GM21515 (cell line): Measurements from ENCODE around the gene SEPTIN2.
A peak's percentile ranks its signal among the peaks of the same experiment; 100 is the strongest.
"Not testable (repeated sequence)": the region's sequence is repeated elsewhere in the genome, so short reads cannot be mapped to it uniquely, and the experiment has no call there.

Experiments used
- ATAC-seq: cut with Tn5 transposase; IDR thresholded peaks from one replicate; pipeline ENCODE4 v1.9.1; 2021; ENCODE audit not compliant: unreplicated experiment

Gene SEPTIN2

GRCh38 chr2:241350530-241350877 is 34.8 kb downstream of the SEPTIN2 start:
- no peak for ATAC-seq

- no peak for ATAC-seq
These were observed 35.3 kb downstream of the SEPTIN2 start for GRCh38 chr2:241350878-241351639.

- ATAC-seq: no peak
These were observed 35.9 kb downstream of the SEPTIN2 start for GRCh38 chr2:241351640-241352031.

- no peak for ATAC-seq
These were observed 36.5 kb downstream of the SEPTIN2 start for GRCh38 chr2:241352227-241352626.

- peak; percentile 19 for ATAC-seq
These were observed 39.2 kb downstream of the SEPTIN2 start for GRCh38 chr2:241354668-241355658.

GRCh38 chr2:241355983-241356870 is 40.5 kb downstream of the SEPTIN2 start, which contains the start of gene FARP2:
Gene FARP2, plus strand, starts transcription at chr2:241356285. Its CDS starts 16,823 bp downstream, at chr2:241373108.
- peak; percentile 82 for ATAC-seq

GRCh38 chr2:241356871-241357260 is 41.1 kb downstream of the SEPTIN2 start:
- ATAC-seq: no peak

GRCh38 chr2:241357531-241357930 is 41.8 kb downstream of the SEPTIN2 start:
- no peak for ATAC-seq

- peak; percentile 28 for ATAC-seq
These were observed 42.7 kb downstream of the SEPTIN2 start for GRCh38 chr2:241358470-241358869.

- ATAC-seq: no peak
These were observed 43.8 kb downstream of the SEPTIN2 start for GRCh38 chr2:241359481-241360045.

- no peak for ATAC-seq
These were observed 47.7 kb downstream of the SEPTIN2 start for GRCh38 chr2:241363426-241363825.

GRCh38 chr2:241364781-241365180 is 49.1 kb downstream of the SEPTIN2 start:
- no peak for ATAC-seq

GRCh38 chr2:241366678-241367077 is 51.0 kb downstream of the SEPTIN2 start:
- no peak for ATAC-seq

GRCh38 chr2:241368643-241369042 is 52.9 kb downstream of the SEPTIN2 start:
- no peak for ATAC-seq

- ATAC-seq: no peak
These were observed 56.8 kb downstream of the SEPTIN2 start for GRCh38 chr2:241372361-241372992.

- ATAC-seq: no peak
These were observed 57.7 kb downstream of the SEPTIN2 start for GRCh38 chr2:241373446-241373845.

GRCh38 chr2:241373906-241374305 is 58.2 kb downstream of the SEPTIN2 start:
- ATAC-seq: not testable (repeated sequence)

- ATAC-seq: no peak
These were observed 59.6 kb downstream of the SEPTIN2 start for GRCh38 chr2:241375300-241375699.

GRCh38 chr2:241376808-241377207 is 61.1 kb downstream of the SEPTIN2 start:
- ATAC-seq: no peak

GRCh38 chr2:241378816-241379215 is 63.1 kb downstream of the SEPTIN2 start:
- no peak for ATAC-seq
